Upper lobe of left lung (tissue), 4 donors: ENCODE measurements around the gene IGSF21.

Source experiments
- CTCF ChIP-seq, 6 experiments: fragments of 450-650 bp in 4 of 6; fragments of 200-600 bp in 2 of 6; sonication (generic) in 2 of 6; IDR thresholded peaks; one replicate each; pipeline ENCODE4 v1.5.1; 2016 to 2019; ENCODE audit warnings: antibody characterized with exemption in 6 of 6
- POLR2A ChIP-seq, 4 donors: fragments of 450-650 bp; IDR thresholded peaks; one replicate each; pipeline ENCODE4 v1.5.1; 2016 to 2017; ENCODE audit warnings: antibody characterized with exemption in 4 of 4, mild to moderate bottlenecking in 2 of 4
- POLR2AphosphoS5 ChIP-seq, 2 donors: sonication (generic); formaldehyde crosslinking; IDR thresholded peaks; one replicate each; pipeline ENCODE4 v1.5.1; 2017; ENCODE audit warnings: antibody characterized with exemption in 2 of 2

GRCh38 chr1:18426580-18426979 lies 319.0 kb downstream of the IGSF21 start:
- no peak for TF ChIP-seq CTCF (IDR thresholded peaks at IDR 0.05)
- TF ChIP-seq POLR2AphosphoS5 (IDR thresholded peaks at IDR 0.05), result no peak
- TF ChIP-seq POLR2A (IDR thresholded peaks at IDR 0.05), result no peak
